Naive thymus-derived CD4-positive, alpha-beta T cell (primary cell): Measurements from ENCODE around the gene SPHKAP. TPM values are rescaled to one million over a fixed set of nuclear protein-coding genes. Genes with fewer than 3 reads are reported as not detected.

Source experiments
- ATAC-seq: fragments of 150-1000 bp; cut with Tn5 transposase; 2 replicates; pipeline ENCODE4 v1.10.0; 2021; ENCODE audit warnings: mild to moderate bottlenecking, moderate library complexity
- CTCF ChIA-PET: fragments of 350-600 bp; sonication (Branson Sonifier 250); formaldehyde crosslinking; loops from one replicate; lab custom pipeline; 2021; ENCODE audit warnings: antibody characterized with exemption; lab: Charles Lee
- POLR2A ChIA-PET: fragments of 350-600 bp; sonication (Branson Sonifier 250); formaldehyde crosslinking; loops from one replicate; lab custom pipeline; 2021; ENCODE audit warnings: antibody characterized with exemption, inconsistent platforms; lab: Charles Lee
- DNase-seq, 9 donors: peaks; one replicate each; pipeline versions ENCODE4 v3.0.0 to v3.0.0-alpha.2; 2020 to 2022; ENCODE audit warnings: mixed read lengths in 1 of 9
- H3K27ac ChIP-seq: one replicate; pipeline ENCODE4 v1.7.0; 2013; ENCODE audit warnings: mild to moderate bottlenecking, low read depth, low read length, moderate library complexity
- H3K27me3 ChIP-seq, 2 donors: one replicate each; pipeline ENCODE4 v1.7.0; 2013; ENCODE audit warnings: low read length in 2 of 2, mild to moderate bottlenecking in 2 of 2, moderate library complexity in 2 of 2; ENCODE audit not compliant: control insufficient read depth in 2 of 2, insufficient read depth in 2 of 2
- H3K36me3 ChIP-seq, 3 experiments: 1 replicate in 2 of 3; 2 replicates in 1 of 3; pipeline ENCODE4 v1.7.0; 2013; ENCODE audit warnings: low read length in 3 of 3, mild to moderate bottlenecking in 3 of 3, moderate library complexity in 1 of 3; ENCODE audit not compliant: insufficient read depth in 3 of 3, control insufficient read depth in 2 of 3
- H3K4me1 ChIP-seq, 2 donors: one replicate each; pipeline ENCODE4 v1.7.0; 2013; ENCODE audit warnings: low read length in 2 of 2, mild to moderate bottlenecking in 2 of 2, moderate library complexity in 1 of 2; ENCODE audit not compliant: control insufficient read depth in 2 of 2, insufficient read depth in 2 of 2
- H3K4me3 ChIP-seq: 2 replicates; pipeline ENCODE4 v1.7.0; 2013; ENCODE audit warnings: mild to moderate bottlenecking, low read length
- H3K9me3 ChIP-seq, 3 experiments: 1 replicate in 2 of 3; 2 replicates in 1 of 3; pipeline ENCODE4 v1.7.0; 2013; ENCODE audit warnings: low read length in 3 of 3; ENCODE audit not compliant: control insufficient read depth in 2 of 3
- H3K27ac Mint-ChIP-seq, 9 donors: one replicate each; pipeline ENCODE4 v1.8.0; 2020 to 2022; ENCODE audit warnings: mixed read lengths in 9 of 9, mild to moderate bottlenecking in 8 of 9, moderate library complexity in 5 of 9, inconsistent platforms in 2 of 9
- H3K27me3 Mint-ChIP-seq, 5 donors: one replicate each; pipeline ENCODE4 v1.8.0; 2021 to 2022; ENCODE audit warnings: mixed read lengths in 5 of 5, mild to moderate bottlenecking in 1 of 5
- H3K36me3 Mint-ChIP-seq, 5 donors: one replicate each; pipeline ENCODE4 v1.8.0; 2020 to 2022; ENCODE audit warnings: mixed read lengths in 5 of 5, mild to moderate bottlenecking in 3 of 5, inconsistent platforms in 1 of 5
- H3K4me1 Mint-ChIP-seq, 7 donors: one replicate each; pipeline ENCODE4 v1.8.0; 2020 to 2022; ENCODE audit warnings: mixed read lengths in 7 of 7, mild to moderate bottlenecking in 3 of 7, inconsistent platforms in 1 of 7
- H3K4me3 Mint-ChIP-seq, 10 donors: one replicate each; pipeline ENCODE4 v1.8.0; 2020 to 2022; ENCODE audit warnings: mild to moderate bottlenecking in 10 of 10, mixed read lengths in 10 of 10, moderate library complexity in 6 of 10, inconsistent platforms in 2 of 10
- H3K9me3 Mint-ChIP-seq, 11 donors: one replicate each; pipeline ENCODE4 v1.8.0; 2020 to 2022; ENCODE audit warnings: mixed read lengths in 11 of 11, mild to moderate bottlenecking in 4 of 11, inconsistent platforms in 1 of 11, moderate library complexity in 1 of 11
- intact Hi-C, 2 donors: fragments of 100-400 bp; cut with micrococcal nuclease; formaldehyde crosslinking; loops; one replicate each; pipeline ENCODE4 v1.15.1; 2023
- polyA plus RNA-seq, 2 donors: library from polyadenylated mRNA; unstranded; fragments of 300-500 nt; fragmentation: Illumina TruSeq; gene quantifications; one replicate each; pipeline ENCODE4 v1.2.3, GENCODE V29; 2021
- total RNA-seq, 6 experiments: library from RNA in 5 of 6; stranded (reverse) in 5 of 6; gene quantifications; 1 replicate in 5 of 6; 2 replicates in 1 of 6; pipeline ENCODE4 v1.2.3 and lab custom pipeline; 2021 to 2026

Gene SPHKAP
- total and polyA plus RNA-seq, 7 experiments from 2014 or later, result not detected

GRCh38 chr2:228018311-228018710 is 163.2 kb downstream of the SPHKAP start:
- Mint-ChIP-seq H3K36me3 (peaks cover 0 to 6% (median 0%) of the 10 kb centered on the region in 5 donors), H3K4me3 (no peak overlapping the region), H3K9me3 (peaks cover 0 to 29% (median 8%) of the 10 kb centered on the region in 11 donors), H3K27me3 (peaks cover 0 to 4% (median 0%) of the 10 kb centered on the region in 5 donors), H3K27ac (no peak overlapping the region), H3K4me1 (no peaks in the 10 kb centered on the region)
- intact Hi-C loops, result no loop called here
- H3K27ac ChIP-seq, result no peak overlapping the region
- no peak overlapping the region for H3K4me3 ChIP-seq
- ChIA-PET POLR2A (no interaction called here), CTCF (no interaction called here)
- H3K9me3 ChIP-seq, result peaks cover 0 to 5% (median 0%) of the 10 kb centered on the region in 3 experiments
- no peaks in the 10 kb centered on the region for H3K4me1 ChIP-seq
- no peaks in the 10 kb centered on the region for H3K36me3 ChIP-seq
- no peaks in the 10 kb centered on the region for H3K27me3 ChIP-seq
- ATAC-seq, result no peak
- DNase-seq, result no peak

GRCh38 chr2:228017784-228018183 is 163.7 kb downstream of the SPHKAP start:
- peaks cover 0 to 5% (median 0%) of the 10 kb centered on the region in 3 experiments for H3K9me3 ChIP-seq
- Mint-ChIP-seq H3K4me3 (no peak overlapping the region), H3K27ac (no peak overlapping the region), H3K36me3 (peaks cover 0 to 6% (median 0%) of the 10 kb centered on the region in 5 donors), H3K27me3 (peaks cover 0 to 4% (median 0%) of the 10 kb centered on the region in 5 donors), H3K4me1 (no peaks in the 10 kb centered on the region), H3K9me3 (peaks cover 0 to 29% (median 8%) of the 10 kb centered on the region in 11 donors)
- DNase-seq (no peak), ATAC-seq (no peak)
- H3K4me1 ChIP-seq, result no peaks in the 10 kb centered on the region
- intact Hi-C loops, result no loop called here
- H3K27me3 ChIP-seq, result no peaks in the 10 kb centered on the region
- ChIA-PET POLR2A (no interaction called here), CTCF (no interaction called here)
- no peak overlapping the region for H3K27ac ChIP-seq
- no peaks in the 10 kb centered on the region for H3K36me3 ChIP-seq
- H3K4me3 ChIP-seq, result no peak overlapping the region

- Mint-ChIP-seq H3K36me3 (peaks cover 0 to 6% (median 0%) of the 10 kb centered on the region in 5 donors), H3K27me3 (no peaks in the 10 kb centered on the region), H3K4me1 (no peaks in the 10 kb centered on the region), H3K27ac (no peak overlapping the region), H3K4me3 (no peak overlapping the region), H3K9me3 (peaks cover 0 to 28% (median 5%) of the 10 kb centered on the region in 11 donors)
- ATAC-seq, result no peak
- intact Hi-C loops, result no loop called here
- H3K27ac ChIP-seq, result no peak overlapping the region
- ChIA-PET CTCF (no interaction called here), POLR2A (no interaction called here)
- H3K36me3 ChIP-seq, result no peaks in the 10 kb centered on the region
- no peaks in the 10 kb centered on the region for H3K4me1 ChIP-seq
- H3K4me3 ChIP-seq, result no peak overlapping the region
- peaks cover 0 to 5% (median 0%) of the 10 kb centered on the region in 3 experiments for H3K9me3 ChIP-seq
- no peaks in the 10 kb centered on the region for H3K27me3 ChIP-seq
- DNase-seq, result no peak
Observed at GRCh38 chr2:228016402-228016801, 165.1 kb downstream of the SPHKAP start.

GRCh38 chr2:228015741-228016140 is 165.7 kb downstream of the SPHKAP start:
- Histone ChIP-seq H3K27me3 (no peaks in the 10 kb centered on the region), H3K27ac (no peak overlapping the region), H3K36me3 (no peaks in the 10 kb centered on the region), H3K4me3 (no peak overlapping the region), H3K4me1 (no peaks in the 10 kb centered on the region), H3K9me3 (peaks cover 0 to 5% (median 0%) of the 10 kb centered on the region in 3 experiments)
- CTCF ChIA-PET, result no interaction called here
- H3K27me3 Mint-ChIP-seq, result no peaks in the 10 kb centered on the region
- H3K4me3 Mint-ChIP-seq, result no peak overlapping the region
- ATAC-seq (no peak), DNase-seq (no peak)
- H3K27ac Mint-ChIP-seq, result no peak overlapping the region
- no peaks in the 10 kb centered on the region for H3K4me1 Mint-ChIP-seq
- POLR2A ChIA-PET, result no interaction called here
- intact Hi-C loops, result no loop called here
- H3K36me3 Mint-ChIP-seq, result peaks cover 0 to 6% (median 0%) of the 10 kb centered on the region in 5 donors
- peaks cover 0 to 28% (median 5%) of the 10 kb centered on the region in 11 donors for H3K9me3 Mint-ChIP-seq

- Mint-ChIP-seq H3K9me3 (peaks cover 0 to 10% (median 2%) of the 10 kb centered on the region in 11 donors), H3K4me3 (no peak overlapping the region), H3K36me3 (peaks cover 0 to 5% (median 0%) of the 10 kb centered on the region in 5 donors), H3K27ac (no peak overlapping the region), H3K27me3 (peaks cover 0 to 11% (median 0%) of the 10 kb centered on the region in 5 donors), H3K4me1 (no peaks in the 10 kb centered on the region)
- intact Hi-C loops, result no loop called here
- H3K27ac ChIP-seq, result no peak overlapping the region
- H3K4me1 ChIP-seq, result no peaks in the 10 kb centered on the region
- CTCF ChIA-PET, result no interaction called here
- POLR2A ChIA-PET, result no interaction called here
- DNase-seq, result no peak
- H3K27me3 ChIP-seq, result no peaks in the 10 kb centered on the region
- no peak for ATAC-seq
- no peaks in the 10 kb centered on the region for H3K9me3 ChIP-seq
- no peak overlapping the region for H3K4me3 ChIP-seq
- H3K36me3 ChIP-seq, result no peaks in the 10 kb centered on the region
Observed at GRCh38 chr2:227996366-227996765, 185.1 kb downstream of the SPHKAP start.

- intact Hi-C loops, result no loop called here
- H3K4me1 ChIP-seq, result no peaks in the 10 kb centered on the region
- POLR2A ChIA-PET, result no interaction called here
- H3K9me3 Mint-ChIP-seq, result peaks cover 0 to 5% (median 0%) of the 10 kb centered on the region in 11 donors
- no peaks in the 10 kb centered on the region for H3K4me1 Mint-ChIP-seq
- no peaks in the 10 kb centered on the region for H3K36me3 Mint-ChIP-seq
- CTCF ChIA-PET, result no interaction called here
- no peak overlapping the region for H3K27ac Mint-ChIP-seq
- no peaks in the 10 kb centered on the region for H3K9me3 ChIP-seq
- no peak overlapping the region for H3K4me3 ChIP-seq
- peaks cover 0 to 11% (median 0%) of the 10 kb centered on the region in 5 donors for H3K27me3 Mint-ChIP-seq
- H3K36me3 ChIP-seq, result no peaks in the 10 kb centered on the region
- no peak for DNase-seq
- no peak overlapping the region for H3K4me3 Mint-ChIP-seq
- no peaks in the 10 kb centered on the region for H3K27me3 ChIP-seq
- no peak for ATAC-seq
- no peak overlapping the region for H3K27ac ChIP-seq
Observed at GRCh38 chr2:227990937-227991336, 190.6 kb downstream of the SPHKAP start.

GRCh38 chr2:227973241-227973640 is 208.2 kb downstream of the SPHKAP start:
- no peaks in the 10 kb centered on the region for H3K36me3 ChIP-seq
- no peak overlapping the region for H3K27ac ChIP-seq
- Mint-ChIP-seq H3K27ac (no peak overlapping the region), H3K4me3 (no peak overlapping the region), H3K9me3 (peaks cover 0 to 10% (median 0%) of the 10 kb centered on the region in 11 donors), H3K4me1 (no peaks in the 10 kb centered on the region), H3K36me3 (no peaks in the 10 kb centered on the region), H3K27me3 (peaks cover 0 to 16% (median 3%) of the 10 kb centered on the region in 5 donors)
- H3K9me3 ChIP-seq, result no peaks in the 10 kb centered on the region
- DNase-seq, result no peak
- no peaks in the 10 kb centered on the region for H3K27me3 ChIP-seq
- intact Hi-C loops, result no loop called here
- POLR2A ChIA-PET, result no interaction called here
- ATAC-seq, result no peak
- CTCF ChIA-PET, result no interaction called here
- H3K4me3 ChIP-seq, result no peak overlapping the region
- no peaks in the 10 kb centered on the region for H3K4me1 ChIP-seq
